ENCODE measurements around the gene PLCD3.

DNA sequence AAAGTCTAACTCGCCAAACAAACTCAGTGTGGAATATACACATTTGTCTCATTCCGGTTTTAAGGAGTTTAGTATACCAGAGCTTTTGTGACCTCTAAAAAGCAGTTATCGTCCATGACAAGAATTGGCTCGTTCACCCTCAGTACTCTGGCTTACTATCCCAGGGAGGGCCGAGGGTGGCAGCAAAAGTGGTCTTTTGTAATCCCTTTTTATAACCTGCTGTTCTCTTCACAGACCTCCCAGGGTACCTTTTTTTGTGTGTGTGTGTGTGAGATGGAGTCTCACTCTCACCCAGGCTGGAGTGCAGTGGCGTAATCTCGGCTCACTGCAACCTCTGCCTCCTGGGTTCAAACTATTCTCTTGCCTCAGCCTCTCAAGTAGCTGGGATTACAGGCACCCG is 62.3 kb downstream of the PLCD3 start:
- TF ChIP-seq CTCF (IDR thresholded peaks at IDR 0.05) (no peak), POLR2A (IDR thresholded peaks at IDR 0.05) (no peak)
